Loucy (cell line): ENCODE data around the gene GALNT10.

Experiments used
- H2AFZ ChIP-seq: fragments of 200-600 bp; sonication (generic); 2 replicates; pipeline ENCODE4 v1.6.0; 2016; ENCODE audit warnings: antibody characterized with exemption, mild to moderate bottlenecking, low read length, moderate library complexity
- H3F3A ChIP-seq: fragments of 200-600 bp; 2 replicates; pipeline ENCODE4 v1.6.0; 2016; ENCODE audit warnings: antibody characterized with exemption, low read depth, mild to moderate bottlenecking
- H3K27me3 ChIP-seq: fragments of 200-600 bp; sonication (generic); 2 replicates; pipeline ENCODE4 v1.6.1; 2014; ENCODE audit warnings: low read length, mild to moderate bottlenecking; ENCODE audit not compliant: insufficient read depth, poor library complexity, severe bottlenecking
- H3K36me3 ChIP-seq: fragments of 200-600 bp; sonication (generic); 2 replicates; pipeline ENCODE4 v1.6.1; 2016; ENCODE audit warnings: low read length; ENCODE audit not compliant: insufficient read depth
- H3K4me1 ChIP-seq: fragments of 200-600 bp; sonication (generic); 2 replicates; pipeline ENCODE4 v1.5.1; 2014; ENCODE audit warnings: low read length, mild to moderate bottlenecking; ENCODE audit not compliant: insufficient read depth, poor library complexity, severe bottlenecking
- H3K4me2 ChIP-seq: fragments of 200-600 bp; sonication (generic); 2 replicates; pipeline ENCODE4 v1.6.0; 2014; ENCODE audit warnings: antibody characterized with exemption, low read length, low read depth, mild to moderate bottlenecking; ENCODE audit not compliant: poor library complexity, severe bottlenecking
- H3K4me3 ChIP-seq: fragments of 200-600 bp; sonication (generic); 2 replicates; pipeline ENCODE4 v1.5.1; 2014; ENCODE audit warnings: low read length, mild to moderate bottlenecking, mixed read lengths; ENCODE audit not compliant: poor library complexity, severe bottlenecking
- H3K79me2 ChIP-seq: fragments of 200-600 bp; sonication (generic); 2 replicates; pipeline ENCODE4 v1.6.1; 2014; ENCODE audit warnings: low read length; ENCODE audit not compliant: insufficient read depth
- H3K9ac ChIP-seq: fragments of 200-600 bp; sonication (generic); 2 replicates; pipeline ENCODE4 v1.6.0; 2014; ENCODE audit warnings: mild to moderate bottlenecking, low read depth, low read length, moderate library complexity; ENCODE audit not compliant: poor library complexity, severe bottlenecking
- H3K9me2 ChIP-seq: fragments of 200-600 bp; sonication (generic); replicated peaks from 2 replicates; pipeline ENCODE4 v1.6.1; 2016; ENCODE audit warnings: low read depth, low read length, mixed read lengths
- H3K9me3 ChIP-seq: fragments of 200-600 bp; sonication (generic); 2 replicates; pipeline ENCODE4 v1.6.1; 2014; ENCODE audit warnings: mild to moderate bottlenecking, antibody characterized with exemption, low read length, low read depth; ENCODE audit not compliant: insufficient read depth
- H4K20me1 ChIP-seq: fragments of 200-600 bp; sonication (generic); 2 replicates; pipeline ENCODE4 v1.6.0; 2014; ENCODE audit warnings: antibody characterized with exemption, low read length, mild to moderate bottlenecking; ENCODE audit not compliant: insufficient read depth, poor library complexity, severe bottlenecking
- CTCF ChIP-seq: fragments of 200-600 bp; sonication (generic); conservative IDR thresholded peaks from 2 replicates; pipeline ENCODE4 v1.5.1; 2014; ENCODE audit warnings: mild to moderate bottlenecking, antibody characterized with exemption, low read length
- EZH2phosphoT487 ChIP-seq: fragments of 200-600 bp; IDR thresholded peaks from 2 replicates; pipeline ENCODE4 v1.6.1; 2018; ENCODE audit warnings: antibody characterized with exemption, mild to moderate bottlenecking, moderate library complexity, borderline replicate concordance

GALNT10 gene

GRCh38 chr5:154341620-154342019, 151.1 kb downstream of the GALNT10 start:
- no peak for TF ChIP-seq EZH2phosphoT487
- no peak for TF ChIP-seq CTCF
- Histone ChIP-seq H3K9ac (no peak overlapping the region), H4K20me1 (no peaks in the 10 kb centered on the region), H3K4me1 (no peaks in the 10 kb centered on the region), H3F3A (no peaks in the 10 kb centered on the region), H3K27me3 (no peaks in the 10 kb centered on the region), H3K4me2 (no peak overlapping the region), H3K9me3 (no peaks in the 10 kb centered on the region), H3K9me2 (no peaks in the 10 kb centered on the region), H3K36me3 (peaks cover 4% of the 10 kb centered on the region; the same call in 1 of the 2 replicates), H2AFZ (no peak overlapping the region), H3K79me2 (no peaks in the 10 kb centered on the region), H3K4me3 (no peak overlapping the region)

GRCh38 chr5:154342211-154342610, 151.7 kb downstream of the GALNT10 start:
- H3K9me2 ChIP-seq, result no peaks in the 10 kb centered on the region
- H3K9ac ChIP-seq, result no peak overlapping the region
- H4K20me1 ChIP-seq, result no peaks in the 10 kb centered on the region
- peaks cover 4% of the 10 kb centered on the region; the same call in 1 of the 2 replicates for H3K36me3 ChIP-seq
- no peaks in the 10 kb centered on the region for H3K4me1 ChIP-seq
- no peak overlapping the region for H3K4me2 ChIP-seq
- no peak overlapping the region for H2AFZ ChIP-seq
- no peaks in the 10 kb centered on the region for H3K27me3 ChIP-seq
- no peaks in the 10 kb centered on the region for H3F3A ChIP-seq
- H3K9me3 ChIP-seq, result no peaks in the 10 kb centered on the region
- no peak overlapping the region for H3K4me3 ChIP-seq
- no peak for TF ChIP-seq CTCF
- TF ChIP-seq EZH2phosphoT487, result no peak
- no peaks in the 10 kb centered on the region for H3K79me2 ChIP-seq

GRCh38 chr5:154342963-154343362, 152.4 kb downstream of the GALNT10 start:
- Histone ChIP-seq H3K9ac (no peak overlapping the region), H3K4me3 (no peak overlapping the region), H3F3A (no peaks in the 10 kb centered on the region), H3K4me2 (no peak overlapping the region), H4K20me1 (no peaks in the 10 kb centered on the region), H3K9me3 (no peaks in the 10 kb centered on the region), H3K9me2 (no peaks in the 10 kb centered on the region), H2AFZ (no peak overlapping the region), H3K27me3 (no peaks in the 10 kb centered on the region), H3K79me2 (no peaks in the 10 kb centered on the region), H3K36me3 (peaks cover 4% of the 10 kb centered on the region; the same call in 1 of the 2 replicates), H3K4me1 (no peaks in the 10 kb centered on the region)
- TF ChIP-seq CTCF (no peak), EZH2phosphoT487 (no peak)
